ENCODE measurements around the gene MAPK1.
"Not testable (repeated sequence)": the region's sequence is repeated elsewhere in the genome, so short reads cannot be mapped to it uniquely, and the experiment has no call there.

Gene MAPK1

DNA sequence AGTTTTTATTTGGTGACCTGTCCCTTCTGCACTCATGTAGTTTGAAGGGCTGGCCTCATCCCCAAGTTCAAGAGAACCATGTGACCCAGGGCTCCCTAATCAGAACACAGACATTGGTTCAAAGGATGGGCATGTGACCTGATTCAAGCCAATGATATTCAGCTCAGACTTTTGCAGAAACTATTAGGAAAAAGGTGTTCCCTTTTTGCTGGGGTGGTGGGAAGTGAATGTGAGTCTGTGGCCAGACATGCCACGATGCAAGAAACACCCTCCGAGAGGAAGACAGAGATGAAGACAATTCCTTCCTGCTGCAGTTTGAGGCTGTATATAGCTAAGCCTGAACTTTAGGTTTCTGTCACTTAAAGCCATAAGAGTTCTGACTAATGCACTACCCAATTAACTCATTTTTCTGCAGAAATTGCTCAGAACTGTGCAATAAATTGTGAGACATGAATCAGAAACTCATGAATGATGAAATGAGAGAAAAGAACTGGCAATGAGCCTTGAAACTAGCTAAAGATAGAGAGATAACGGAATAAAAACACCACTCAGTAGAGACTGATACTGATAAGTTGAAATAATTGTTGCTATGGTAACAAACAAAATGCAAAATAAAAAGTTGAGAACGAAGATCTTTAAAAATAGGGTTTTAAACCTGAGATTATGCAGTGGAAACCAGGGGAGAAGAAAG is 9.2 kb upstream of the MAPK1 start:
- H3K36me3 ChIP-seq (ENCODE audit: insufficient read depth, low read length) = no peaks in the 10 kb centered on the region
- H3K27ac ChIP-seq (ENCODE audit: low read depth, low read length) = no peak overlapping the region

DNA sequence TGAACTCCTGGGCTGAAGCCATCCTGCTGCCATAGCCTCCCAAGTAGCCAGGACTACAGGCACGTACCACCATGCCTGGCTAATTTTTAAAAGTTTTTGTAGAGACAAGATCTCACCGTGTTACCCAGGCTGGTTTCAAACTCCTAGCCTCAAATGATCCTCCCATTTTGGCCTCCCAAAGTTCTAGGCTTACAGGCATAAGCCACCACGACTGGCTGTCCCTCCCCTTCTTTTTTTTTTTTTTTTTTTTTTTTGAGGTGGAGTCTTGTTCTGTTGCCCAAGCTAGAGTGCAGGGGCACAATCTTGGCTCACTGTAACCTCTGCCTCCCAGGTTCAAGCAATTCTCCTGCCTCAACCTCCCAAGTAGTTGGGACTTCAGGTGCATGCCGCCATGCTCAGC is 7.5 kb upstream of the MAPK1 start:
- not testable (repeated sequence) for H3K9me3 ChIP-seq (ENCODE audit: low read length); H3K4me1 ChIP-seq (ENCODE audit: insufficient read depth, low read length); H3K27ac ChIP-seq (ENCODE audit: low read depth, low read length); H3K27me3 ChIP-seq (ENCODE audit: control insufficient read depth in 1 of 2, insufficient read depth in 2 of 2, low read length in 2 of 2); H3K9ac ChIP-seq (ENCODE audit: low read length); H3K36me3 ChIP-seq (ENCODE audit: insufficient read depth, low read length); H3K4me3 ChIP-seq (ENCODE audit: low read depth in 1 of 2, low read length in 2 of 2)

More for the DNA sequence above, 9.2 kb upstream of the MAPK1 start:
- Histone ChIP-seq H3K9ac (ENCODE audit: low read length) (no peak overlapping the region), H3K27me3 (ENCODE audit: control insufficient read depth in 1 of 2, insufficient read depth in 2 of 2, low read length in 2 of 2) (no peaks in the 10 kb centered on the region), H3K4me3 (ENCODE audit: low read depth in 1 of 2, low read length in 2 of 2) (no peak overlapping the region), H3K4me1 (ENCODE audit: insufficient read depth, low read length) (no peaks in the 10 kb centered on the region), H3K9me3 (ENCODE audit: low read length) (no peaks in the 10 kb centered on the region)

DNA sequence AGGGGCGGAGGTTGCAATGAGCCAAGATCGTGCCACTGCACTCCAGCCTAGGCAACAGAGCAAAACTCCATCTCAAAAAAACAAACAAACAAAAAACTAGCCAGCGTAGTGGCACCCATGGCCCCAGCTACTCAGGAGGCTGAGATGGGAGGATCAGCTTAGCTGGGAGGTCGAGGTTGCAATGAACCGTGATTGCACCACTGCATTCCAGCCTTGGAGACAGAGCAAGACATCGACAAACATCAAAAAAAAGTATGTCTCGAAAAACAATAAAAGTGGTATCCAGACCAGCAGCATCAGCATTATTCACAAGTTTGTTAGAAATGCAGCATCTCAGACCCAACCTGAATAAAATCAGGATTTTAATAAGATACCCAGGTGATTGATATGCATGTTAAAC is 6.2 kb upstream of the MAPK1 start:
- H3K27me3 ChIP-seq (ENCODE audit: control insufficient read depth in 1 of 2, insufficient read depth in 2 of 2, low read length in 2 of 2) = no peaks in the 10 kb centered on the region
- H3K9ac ChIP-seq (ENCODE audit: low read length) = no peak overlapping the region
- no peaks in the 10 kb centered on the region for H3K9me3 ChIP-seq (ENCODE audit: low read length)
- H3K4me1 ChIP-seq (ENCODE audit: insufficient read depth, low read length) = peaks cover 3% of the 10 kb centered on the region
- no peaks in the 10 kb centered on the region for H3K36me3 ChIP-seq (ENCODE audit: insufficient read depth, low read length)
- no peak overlapping the region for H3K27ac ChIP-seq (ENCODE audit: low read depth, low read length)
- H3K4me3 ChIP-seq (ENCODE audit: low read depth in 1 of 2, low read length in 2 of 2) = no peak overlapping the region

DNA sequence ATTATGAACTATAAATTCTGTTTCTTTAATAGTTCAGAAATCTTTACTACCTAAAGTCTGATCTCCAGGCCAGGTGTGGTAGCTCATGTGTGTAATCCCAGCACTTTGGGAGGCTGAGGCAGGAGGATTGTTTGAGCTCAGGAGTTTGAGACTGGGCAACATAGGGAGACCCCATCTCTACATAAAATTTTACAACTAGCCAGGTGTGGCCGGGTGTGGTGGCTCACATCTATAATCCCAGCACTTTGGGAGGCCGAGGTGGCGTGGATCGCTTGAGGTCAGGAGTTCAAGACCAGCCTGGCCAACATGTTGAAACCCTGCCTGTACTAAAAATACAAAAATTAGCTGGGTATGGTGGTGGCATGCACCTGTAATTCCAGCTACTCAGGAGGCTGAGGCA is 5.3 kb upstream of the MAPK1 start:
- H3K27ac ChIP-seq (ENCODE audit: low read depth, low read length); H3K36me3 ChIP-seq (ENCODE audit: insufficient read depth, low read length); H3K27me3 ChIP-seq (ENCODE audit: control insufficient read depth in 1 of 2, insufficient read depth in 2 of 2, low read length in 2 of 2); H3K9me3 ChIP-seq (ENCODE audit: low read length); H3K9ac ChIP-seq (ENCODE audit: low read length); H3K4me1 ChIP-seq (ENCODE audit: insufficient read depth, low read length); H3K4me3 ChIP-seq (ENCODE audit: low read depth in 1 of 2, low read length in 2 of 2): not testable (repeated sequence)

DNA sequence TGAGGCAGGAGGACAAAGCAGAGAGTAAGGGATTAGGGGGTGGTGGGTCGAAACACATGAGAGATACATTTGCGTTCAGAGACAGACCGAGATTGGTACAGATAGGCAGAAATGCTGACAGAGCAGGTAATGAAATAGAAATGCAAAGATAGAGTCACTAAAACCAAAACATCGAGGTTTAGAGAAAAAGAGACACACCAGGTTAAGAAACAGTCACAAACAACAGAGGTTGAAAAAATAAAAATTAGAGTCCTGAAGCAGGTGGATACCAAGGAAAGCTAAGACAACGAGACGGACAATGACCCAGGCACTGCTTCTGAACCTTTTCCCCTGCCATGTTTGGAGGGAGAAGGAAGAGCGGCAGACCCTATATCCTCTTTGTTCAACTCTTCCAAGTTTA is 1.2 kb upstream of the MAPK1 start:
- Histone ChIP-seq H3K9ac (ENCODE audit: low read length) (no peak overlapping the region), H3K27me3 (ENCODE audit: control insufficient read depth in 1 of 2, insufficient read depth in 2 of 2, low read length in 2 of 2) (no peaks in the 10 kb centered on the region), H3K36me3 (ENCODE audit: insufficient read depth, low read length) (no peaks in the 10 kb centered on the region), H3K9me3 (ENCODE audit: low read length) (no peaks in the 10 kb centered on the region), H3K4me3 (ENCODE audit: low read depth in 1 of 2, low read length in 2 of 2) (peak overlapping the region in 1 of 2 donors; percentile 80), H3K4me1 (ENCODE audit: insufficient read depth, low read length) (peaks cover 30% of the 10 kb centered on the region), H3K27ac (ENCODE audit: low read depth, low read length) (no peak overlapping the region)

DNA sequence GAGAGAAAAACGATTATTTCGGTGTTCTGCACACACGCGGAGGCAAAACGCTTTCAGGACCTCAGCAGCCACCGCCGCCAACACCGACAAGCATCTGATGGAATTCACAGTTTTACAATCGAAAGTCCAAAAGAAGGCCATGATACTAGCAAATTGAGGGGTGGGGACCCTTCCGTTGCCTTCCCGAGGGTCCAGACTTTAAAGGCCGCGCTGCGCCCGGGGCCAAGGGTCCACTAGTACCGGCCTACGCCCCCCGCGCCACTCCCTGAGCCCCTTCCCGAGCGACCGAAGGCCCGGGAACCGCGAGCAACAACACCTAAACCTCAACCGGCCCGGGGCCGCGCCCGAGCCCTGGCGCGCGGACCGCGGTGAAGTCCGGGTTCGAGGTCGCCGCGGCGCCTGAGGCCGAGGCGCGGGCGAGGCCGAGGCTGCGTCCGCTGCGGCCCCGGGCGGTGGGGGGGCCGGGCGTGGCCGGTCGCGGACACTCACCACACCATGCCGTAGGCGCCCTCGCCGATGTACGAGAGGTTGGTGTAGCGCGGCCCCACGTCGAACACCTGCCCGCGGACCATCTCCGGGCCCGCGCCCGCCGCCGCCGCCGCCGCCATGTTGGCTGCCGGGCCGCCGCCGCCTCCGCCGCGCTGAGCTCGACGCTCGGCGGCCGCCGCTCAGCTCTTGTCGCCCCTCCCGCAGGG is 465 bp downstream of the MAPK1 start:
- Histone ChIP-seq H3K9ac (ENCODE audit: low read length) (peak overlapping the region; percentile 42), H3K27ac (ENCODE audit: low read depth, low read length) (peak overlapping the region; percentile 90), H3K36me3 (ENCODE audit: insufficient read depth, low read length) (no peaks in the 10 kb centered on the region), H3K27me3 (ENCODE audit: control insufficient read depth in 1 of 2, insufficient read depth in 2 of 2, low read length in 2 of 2) (no peaks in the 10 kb centered on the region), H3K4me3 (ENCODE audit: low read depth in 1 of 2, low read length in 2 of 2) (peak overlapping the region; percentile 86 to 92), H3K9me3 (ENCODE audit: low read length) (no peaks in the 10 kb centered on the region), H3K4me1 (ENCODE audit: insufficient read depth, low read length) (peaks cover 33% of the 10 kb centered on the region)

DNA sequence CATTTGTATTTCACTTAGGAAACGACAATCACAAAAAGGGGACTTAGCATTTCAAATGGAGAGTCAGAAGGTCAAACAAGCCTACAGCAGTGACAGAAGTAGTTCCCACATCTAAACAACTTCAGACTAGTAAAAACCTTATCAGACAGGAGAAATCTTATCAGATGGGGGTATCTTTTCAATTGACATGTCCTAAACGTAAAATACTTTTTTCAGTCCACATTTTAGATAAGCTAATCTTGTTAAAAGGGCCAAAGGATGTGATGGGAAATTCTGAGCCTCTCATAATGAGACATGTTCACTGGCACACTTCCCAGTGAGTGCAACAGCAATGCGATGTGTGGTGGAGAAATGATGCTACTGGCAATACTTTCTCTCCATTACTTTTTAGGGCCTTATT is 2.4 kb downstream of the MAPK1 start:
- no peaks in the 10 kb centered on the region for H3K27me3 ChIP-seq (ENCODE audit: control insufficient read depth in 1 of 2, insufficient read depth in 2 of 2, low read length in 2 of 2)
- H3K27ac ChIP-seq (ENCODE audit: low read depth, low read length) = no peak overlapping the region
- H3K9ac ChIP-seq (ENCODE audit: low read length) = no peak overlapping the region
- peaks cover 50% of the 10 kb centered on the region for H3K4me1 ChIP-seq (ENCODE audit: insufficient read depth, low read length)
- H3K9me3 ChIP-seq (ENCODE audit: low read length) = no peaks in the 10 kb centered on the region
- H3K4me3 ChIP-seq (ENCODE audit: low read depth in 1 of 2, low read length in 2 of 2) = no peak overlapping the region
- H3K36me3 ChIP-seq (ENCODE audit: insufficient read depth, low read length) = no peaks in the 10 kb centered on the region

DNA sequence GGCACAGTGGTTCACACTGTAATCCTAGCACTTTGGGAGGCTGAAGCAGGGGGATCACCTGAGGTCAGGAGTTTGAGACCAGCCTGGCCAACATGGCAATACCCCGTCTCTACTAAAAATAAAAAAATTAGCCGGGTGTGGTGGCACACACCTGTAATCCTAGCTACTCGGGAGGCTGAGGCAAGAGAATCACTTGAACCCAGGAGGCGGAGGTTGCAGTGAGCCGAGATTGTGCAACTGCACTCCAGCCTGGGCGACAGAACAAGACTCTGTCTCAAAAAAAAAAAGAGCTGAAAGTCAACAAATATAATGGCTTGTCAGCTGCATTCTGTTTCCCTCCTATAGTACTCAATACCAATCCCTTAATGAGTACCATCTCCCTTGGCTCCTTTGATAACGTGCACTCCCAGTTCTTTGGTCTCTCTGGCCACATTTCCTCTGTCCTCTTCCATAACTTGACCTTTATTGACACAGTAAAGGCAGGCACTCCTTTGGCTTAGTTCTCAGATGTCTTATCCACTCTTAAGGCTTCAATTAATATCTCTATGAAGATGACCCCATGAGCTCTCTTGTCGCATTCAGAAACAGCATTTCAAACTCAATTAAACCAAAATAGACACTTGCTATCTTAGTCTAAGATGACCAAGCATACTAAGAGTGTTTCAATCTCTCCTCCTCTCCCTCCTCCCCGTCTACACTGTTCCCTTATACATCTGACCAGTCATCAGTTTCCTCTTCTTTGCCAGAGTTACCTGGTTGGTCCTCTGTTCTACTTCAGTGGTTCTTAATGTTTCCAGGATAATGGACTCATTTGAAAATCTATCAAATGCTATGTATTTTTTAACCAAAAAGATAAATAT is 4.8 kb downstream of the MAPK1 start:
- Histone ChIP-seq H3K36me3 (ENCODE audit: insufficient read depth, low read length) (no peaks in the 10 kb centered on the region), H3K9ac (ENCODE audit: low read length) (no peak overlapping the region), H3K9me3 (ENCODE audit: low read length) (no peaks in the 10 kb centered on the region), H3K27ac (ENCODE audit: low read depth, low read length) (no peak overlapping the region), H3K4me3 (ENCODE audit: low read depth in 1 of 2, low read length in 2 of 2) (no peak overlapping the region), H3K4me1 (ENCODE audit: insufficient read depth, low read length) (peaks cover 61% of the 10 kb centered on the region), H3K27me3 (ENCODE audit: control insufficient read depth in 1 of 2, insufficient read depth in 2 of 2, low read length in 2 of 2) (no peaks in the 10 kb centered on the region)

DNA sequence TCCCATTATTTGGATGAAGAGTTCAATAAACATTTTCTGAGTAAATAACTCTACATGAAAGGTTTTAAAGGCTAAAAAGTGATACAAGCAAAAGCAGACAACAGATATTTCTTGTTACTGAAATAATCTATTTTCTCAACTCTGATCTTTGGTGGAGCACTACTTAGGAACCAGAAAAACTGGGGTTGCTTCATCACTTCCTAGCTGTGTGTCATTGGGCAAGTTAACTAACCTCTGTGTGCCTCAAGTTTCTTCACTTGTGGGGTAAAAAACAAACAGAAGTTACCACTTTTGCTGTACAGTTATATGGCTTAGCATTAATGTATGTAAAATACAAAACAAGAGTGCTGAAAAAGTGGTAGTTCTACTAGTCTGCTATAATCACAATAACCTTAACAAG is 5.6 kb downstream of the MAPK1 start:
- Histone ChIP-seq H3K9me3 (ENCODE audit: low read length) (no peaks in the 10 kb centered on the region), H3K27ac (ENCODE audit: low read depth, low read length) (no peak overlapping the region), H3K9ac (ENCODE audit: low read length) (no peak overlapping the region), H3K4me3 (ENCODE audit: low read depth in 1 of 2, low read length in 2 of 2) (no peak overlapping the region), H3K36me3 (ENCODE audit: insufficient read depth, low read length) (no peaks in the 10 kb centered on the region), H3K27me3 (ENCODE audit: control insufficient read depth in 1 of 2, insufficient read depth in 2 of 2, low read length in 2 of 2) (no peaks in the 10 kb centered on the region), H3K4me1 (ENCODE audit: insufficient read depth, low read length) (peaks cover 68% of the 10 kb centered on the region)

DNA sequence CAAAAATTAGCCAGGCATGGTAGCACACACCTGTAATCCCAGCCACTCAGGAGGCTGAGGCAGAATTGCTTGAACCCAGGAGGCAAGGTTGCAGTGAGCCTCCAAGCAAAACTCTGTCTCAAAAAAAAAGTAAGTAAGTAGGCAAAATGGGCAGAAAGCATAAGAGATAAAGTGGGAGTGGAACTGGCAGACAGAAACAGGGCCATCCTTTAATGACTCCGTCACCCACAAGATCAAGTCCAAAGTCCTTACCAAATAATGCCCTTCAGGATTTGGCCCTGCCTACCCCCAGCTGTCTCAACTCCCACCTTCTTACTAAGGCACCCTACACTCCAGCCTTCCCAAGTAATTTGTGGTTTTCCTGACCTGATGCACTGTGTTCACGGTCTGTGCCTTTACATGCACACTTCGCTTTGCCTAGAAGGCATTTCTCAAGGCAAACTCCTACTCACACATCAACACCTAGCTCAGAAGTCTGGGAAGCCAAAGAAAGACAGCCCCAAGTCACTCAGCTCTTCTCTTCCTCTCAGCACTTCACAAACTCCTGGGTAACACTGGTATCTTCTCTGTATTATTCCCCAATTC is 6.1 kb downstream of the MAPK1 start:
- Histone ChIP-seq H3K9me3 (ENCODE audit: low read length) (no peaks in the 10 kb centered on the region), H3K4me1 (ENCODE audit: insufficient read depth, low read length) (peaks cover 71% of the 10 kb centered on the region), H3K4me3 (ENCODE audit: low read depth in 1 of 2, low read length in 2 of 2) (no peak overlapping the region), H3K27me3 (ENCODE audit: control insufficient read depth in 1 of 2, insufficient read depth in 2 of 2, low read length in 2 of 2) (no peaks in the 10 kb centered on the region), H3K36me3 (ENCODE audit: insufficient read depth, low read length) (no peaks in the 10 kb centered on the region), H3K9ac (ENCODE audit: low read length) (no peak overlapping the region), H3K27ac (ENCODE audit: low read depth, low read length) (no peak overlapping the region)

DNA sequence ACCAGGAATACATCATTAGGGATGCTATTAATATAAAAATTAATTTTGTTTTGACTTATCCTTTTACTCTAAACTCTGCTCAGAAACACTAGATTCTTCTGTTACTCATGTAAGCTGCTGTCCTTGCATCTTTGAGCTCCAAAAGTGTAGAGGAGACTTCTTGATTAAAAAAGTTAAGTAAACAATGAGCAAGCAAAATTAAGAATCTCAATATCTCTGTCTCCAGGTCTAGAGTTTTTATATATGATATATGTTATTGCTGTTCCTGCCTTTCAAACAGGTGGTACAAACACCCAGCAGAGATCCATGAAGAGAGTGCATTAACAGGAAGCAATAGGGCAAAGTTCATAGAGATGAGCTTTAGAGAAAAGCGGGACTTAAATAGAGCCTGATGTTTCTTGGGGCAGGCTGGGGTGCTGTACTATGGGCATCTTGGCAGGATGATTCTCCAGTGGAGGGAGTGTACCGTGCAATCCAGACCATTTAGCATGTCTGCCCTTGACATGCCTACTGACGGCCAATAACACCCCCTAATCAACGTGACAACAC is 6.9 kb downstream of the MAPK1 start:
- no peaks in the 10 kb centered on the region for H3K27me3 ChIP-seq (ENCODE audit: control insufficient read depth in 1 of 2, insufficient read depth in 2 of 2, low read length in 2 of 2)
- H3K4me1 ChIP-seq (ENCODE audit: insufficient read depth, low read length) = peaks cover 66% of the 10 kb centered on the region

More for the DNA sequence above, 6.9 kb downstream of the MAPK1 start:
- H3K36me3 ChIP-seq (ENCODE audit: insufficient read depth, low read length) = no peaks in the 10 kb centered on the region
- H3K9ac ChIP-seq (ENCODE audit: low read length) = no peak overlapping the region
- no peak overlapping the region for H3K4me3 ChIP-seq (ENCODE audit: low read depth in 1 of 2, low read length in 2 of 2)
- H3K9me3 ChIP-seq (ENCODE audit: low read length) = no peaks in the 10 kb centered on the region
- H3K27ac ChIP-seq (ENCODE audit: low read depth, low read length) = no peak overlapping the region

All from muscle layer of colon (tissue), 2 donors.